PC-9 (cell line): ENCODE measurements around the gene TMEM238L. TPM values are rescaled to one million over a fixed set of nuclear protein-coding genes. Genes with fewer than 3 reads are reported as not detected.

Source experiments
- BruUV-seq: library from RNA; stranded (reverse); fragments of 400-500 nt; replicated peaks from 2 replicates; lab custom pipeline; 2021; lab: Mats Ljungman, UMichigan
- CTCF ChIA-PET: fragments of 300-600 bp; sonication (Branson Sonifier 250); formaldehyde crosslinking; loops from one replicate; lab custom pipeline; 2022; ENCODE audit warnings: antibody characterized with exemption; lab: Charles Lee
- POLR2A ChIA-PET: fragments of 300-600 bp; sonication (Branson Sonifier 250); formaldehyde crosslinking; loops from one replicate; lab custom pipeline; 2022; ENCODE audit warnings: antibody characterized with exemption; ENCODE audit not compliant: unreplicated experiment; lab: Charles Lee
- DNase-seq, 2 experiments: peaks; one replicate each; pipeline versions ENCODE4 v3.0.0 to v3.0.0-alpha.2; 2015 to 2022; ENCODE audit warnings: mixed read lengths in 1 of 2
- H2AFZ ChIP-seq: fragments of 200-600 bp; sonication (generic); 2 replicates; pipeline ENCODE4 v1.8.1; 2017; ENCODE audit warnings: antibody characterized with exemption
- H3F3A ChIP-seq: fragments of 200-600 bp; sonication (generic); 2 replicates; pipeline ENCODE4 v1.8.1; 2017; ENCODE audit warnings: antibody characterized with exemption, mild to moderate bottlenecking, low read depth; ENCODE audit not compliant: insufficient read depth
- H3K27ac ChIP-seq: fragments of 200-600 bp; sonication (generic); 2 replicates; pipeline ENCODE4 v1.6.1; 2016; ENCODE audit warnings: mixed run types
- H3K27me3 ChIP-seq: fragments of 200-600 bp; sonication (generic); 2 replicates; pipeline ENCODE4 v1.6.1; 2016; ENCODE audit warnings: low read depth, mixed run types; ENCODE audit not compliant: insufficient read depth
- H3K36me3 ChIP-seq: fragments of 200-600 bp; sonication (generic); 2 replicates; pipeline ENCODE4 v1.6.1; 2016; ENCODE audit warnings: low read depth, mixed run types
- H3K4me1 ChIP-seq: fragments of 200-600 bp; sonication (generic); replicated peaks from 2 replicates; pipeline ENCODE4 v1.6.1; 2016; ENCODE audit warnings: mixed run types; ENCODE audit not compliant: insufficient read depth
- H3K4me2 ChIP-seq: fragments of 200-600 bp; sonication (generic); 2 replicates; pipeline ENCODE4 v1.6.1; 2017; ENCODE audit warnings: mixed run types
- H3K4me3 ChIP-seq: fragments of 200-600 bp; sonication (generic); 2 replicates; pipeline ENCODE4 v1.6.1; 2016; ENCODE audit warnings: mixed run types
- H3K79me2 ChIP-seq: fragments of 200-600 bp; sonication (generic); 2 replicates; pipeline ENCODE4 v1.6.1; 2017; ENCODE audit warnings: low read depth, mixed run types
- H3K9me2 ChIP-seq: fragments of 200-600 bp; sonication (generic); 2 replicates; pipeline ENCODE4 v1.8.1; 2017; ENCODE audit warnings: mild to moderate bottlenecking; ENCODE audit not compliant: insufficient read depth
- H3K9me3 ChIP-seq: fragments of 200-600 bp; sonication (generic); 2 replicates; pipeline ENCODE4 v1.8.1; 2016; ENCODE audit warnings: low read depth; ENCODE audit not compliant: insufficient read depth
- H4K20me1 ChIP-seq: fragments of 200-600 bp; sonication (generic); 2 replicates; pipeline ENCODE4 v1.8.1; 2017; ENCODE audit not compliant: insufficient read depth
- EZH2 ChIP-seq: fragments of 200-600 bp; sonication (generic); IDR thresholded peaks from 2 replicates; pipeline ENCODE4 v1.8.0; 2017; ENCODE audit warnings: antibody characterized with exemption, low read depth
- intact Hi-C: fragments of 100-400 bp; cut with micrococcal nuclease; formaldehyde crosslinking; loops from one replicate; pipeline ENCODE4 v1.10.0; 2022; ENCODE audit not compliant: unreplicated experiment
- total RNA-seq: library from RNA; stranded (reverse); gene quantifications from 2 replicates; pipeline ENCODE4 v1.2.3, GENCODE V29; 2021
- TF ChIP-seq, protein P1 (sequence below): fragments of 200-600 bp; sonication (generic); conservative IDR thresholded peaks from 2 replicates; pipeline ENCODE4 v1.6.1; 2017; ENCODE audit warnings: mixed run types, antibody characterized with exemption, mild to moderate bottlenecking, moderate library complexity

The TMEM238L gene
- total RNA-seq, 1 experiment from 2014 or later: not detected

DNA sequence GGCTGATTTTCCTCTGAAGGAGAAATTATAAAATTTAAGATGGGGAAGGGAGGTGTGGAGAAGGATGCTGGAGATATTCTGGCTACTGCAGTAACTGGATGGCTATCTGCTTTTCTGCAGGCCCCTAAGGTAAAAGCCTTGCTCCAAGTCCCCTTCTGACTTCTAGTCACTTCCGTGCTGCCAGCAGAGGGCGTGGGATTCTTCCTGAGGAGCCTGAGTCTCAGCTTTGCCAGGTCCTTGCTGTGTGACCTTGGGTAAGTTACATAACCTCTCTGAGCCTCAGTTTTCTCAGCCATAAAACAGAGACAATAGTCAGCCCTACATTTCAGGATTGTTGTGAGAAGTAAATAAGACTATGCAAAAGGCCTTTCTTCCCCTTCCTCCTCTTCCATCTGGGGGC is 49.8 kb downstream of the TMEM238L start:
- Histone ChIP-seq H3K27ac (no peak overlapping the region), H3K27me3 (peaks cover 48% of the 10 kb centered on the region), H3K9me2 (no peaks in the 10 kb centered on the region), H3K36me3 (no peaks in the 10 kb centered on the region), H3K4me2 (no peak overlapping the region), H2AFZ (no peak overlapping the region), H3K79me2 (no peaks in the 10 kb centered on the region), H3K4me3 (no peak overlapping the region), H4K20me1 (no peaks in the 10 kb centered on the region), H3K9me3 (no peaks in the 10 kb centered on the region), H3K4me1 (no peaks in the 10 kb centered on the region), H3F3A (no peaks in the 10 kb centered on the region)
- peak in 1 of 2 experiments; percentile 17 for DNase-seq
- ChIA-PET CTCF (no interaction called here), POLR2A (no interaction called here)
- no TSS peak for BruUV-seq
- intact Hi-C loops: loop anchor here (5.0 kb wide), 1 partner anchor 93 kb away; no protein-coding TSS in a partner anchor
- no peak for TF ChIP-seq EZH2
- TF ChIP-seq, protein P1, sequence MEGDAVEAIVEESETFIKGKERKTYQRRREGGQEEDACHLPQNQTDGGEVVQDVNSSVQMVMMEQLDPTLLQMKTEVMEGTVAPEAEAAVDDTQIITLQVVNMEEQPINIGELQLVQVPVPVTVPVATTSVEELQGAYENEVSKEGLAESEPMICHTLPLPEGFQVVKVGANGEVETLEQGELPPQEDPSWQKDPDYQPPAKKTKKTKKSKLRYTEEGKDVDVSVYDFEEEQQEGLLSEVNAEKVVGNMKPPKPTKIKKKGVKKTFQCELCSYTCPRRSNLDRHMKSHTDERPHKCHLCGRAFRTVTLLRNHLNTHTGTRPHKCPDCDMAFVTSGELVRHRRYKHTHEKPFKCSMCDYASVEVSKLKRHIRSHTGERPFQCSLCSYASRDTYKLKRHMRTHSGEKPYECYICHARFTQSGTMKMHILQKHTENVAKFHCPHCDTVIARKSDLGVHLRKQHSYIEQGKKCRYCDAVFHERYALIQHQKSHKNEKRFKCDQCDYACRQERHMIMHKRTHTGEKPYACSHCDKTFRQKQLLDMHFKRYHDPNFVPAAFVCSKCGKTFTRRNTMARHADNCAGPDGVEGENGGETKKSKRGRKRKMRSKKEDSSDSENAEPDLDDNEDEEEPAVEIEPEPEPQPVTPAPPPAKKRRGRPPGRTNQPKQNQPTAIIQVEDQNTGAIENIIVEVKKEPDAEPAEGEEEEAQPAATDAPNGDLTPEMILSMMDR: peak; percentile 37

DNA sequence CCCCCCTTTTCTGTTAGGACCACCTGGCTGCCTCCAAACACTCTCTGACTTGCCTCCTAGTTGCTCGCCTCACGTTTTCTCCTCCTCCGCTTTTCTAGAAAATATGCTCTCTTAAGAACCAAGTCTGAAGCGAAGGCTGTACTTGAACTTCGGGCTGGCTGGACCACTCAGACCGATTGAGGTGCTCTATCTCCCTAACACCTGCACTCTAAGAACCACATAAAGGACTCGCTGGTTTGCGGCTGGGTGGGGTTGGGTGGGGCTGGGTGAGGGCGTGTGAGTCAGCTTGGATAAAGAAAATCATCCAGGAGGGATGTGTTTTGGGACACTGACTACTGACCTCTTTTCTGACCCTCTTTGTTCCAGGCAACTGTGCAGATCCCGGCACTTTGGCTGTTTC is 51.2 kb downstream of the TMEM238L start:
- no peaks in the 10 kb centered on the region for H3F3A ChIP-seq
- no peaks in the 10 kb centered on the region for H3K36me3 ChIP-seq
- H3K9me2 ChIP-seq: no peaks in the 10 kb centered on the region
- no peaks in the 10 kb centered on the region for H3K9me3 ChIP-seq
- TF ChIP-seq, protein P1: no peak
- no peak for TF ChIP-seq EZH2
- H3K27me3 ChIP-seq: peaks cover 43% of the 10 kb centered on the region
- no peak overlapping the region for H3K4me2 ChIP-seq
- CTCF ChIA-PET: no interaction called here
- H3K4me3 ChIP-seq: no peak overlapping the region
- no TSS peak for BruUV-seq
- no peaks in the 10 kb centered on the region for H3K4me1 ChIP-seq
- POLR2A ChIA-PET: no interaction called here
- no peak overlapping the region for H2AFZ ChIP-seq
- H3K79me2 ChIP-seq: no peaks in the 10 kb centered on the region
- intact Hi-C loops: loop anchor here (5.0 kb wide), 1 partner anchor 95 kb away; no protein-coding TSS in a partner anchor
- H3K27ac ChIP-seq: no peak overlapping the region
- no peak for DNase-seq
- no peaks in the 10 kb centered on the region for H4K20me1 ChIP-seq

DNA sequence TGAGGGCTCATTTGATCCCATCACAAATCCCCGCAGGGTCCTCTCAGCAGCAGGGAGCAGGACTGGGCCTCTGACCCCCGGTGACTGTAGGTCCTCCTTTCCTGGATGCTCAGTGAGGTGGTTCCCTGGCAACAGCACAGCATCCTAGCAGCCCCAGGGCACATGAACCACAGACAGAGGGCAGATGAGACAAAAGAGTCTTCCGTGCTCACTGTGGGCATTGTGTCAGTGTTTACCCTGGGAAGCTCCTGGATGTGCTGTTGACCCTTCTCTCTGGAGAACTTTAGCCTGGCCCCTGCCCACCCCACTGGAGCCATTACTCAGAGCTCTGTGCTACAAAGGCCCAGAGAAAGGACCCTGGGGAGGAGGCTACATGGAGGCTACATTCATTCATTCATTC is 52.3 kb downstream of the TMEM238L start:
- no peak overlapping the region for H3K4me2 ChIP-seq
- CTCF ChIA-PET: no interaction called here
- no peaks in the 10 kb centered on the region for H3K79me2 ChIP-seq
- intact Hi-C loops: loop anchor here (5.0 kb wide), 1 partner anchor 96 kb away; no protein-coding TSS in a partner anchor
- H3K27me3 ChIP-seq: peaks cover 44% of the 10 kb centered on the region
- H3K4me3 ChIP-seq: no peak overlapping the region
- no peak overlapping the region for H3K27ac ChIP-seq
- H3K36me3 ChIP-seq: no peaks in the 10 kb centered on the region
- no peak overlapping the region for H2AFZ ChIP-seq
- no TSS peak for BruUV-seq
- no peaks in the 10 kb centered on the region for H4K20me1 ChIP-seq
- TF ChIP-seq EZH2: no peak
- TF ChIP-seq, protein P1: no peak
- no peak for DNase-seq
- no peaks in the 10 kb centered on the region for H3K9me3 ChIP-seq
- H3F3A ChIP-seq: no peaks in the 10 kb centered on the region
- POLR2A ChIA-PET: no interaction called here
- no peaks in the 10 kb centered on the region for H3K9me2 ChIP-seq
- H3K4me1 ChIP-seq: no peaks in the 10 kb centered on the region
